ENCODE results near the gene DIP2A.

Gene DIP2A, protein sequence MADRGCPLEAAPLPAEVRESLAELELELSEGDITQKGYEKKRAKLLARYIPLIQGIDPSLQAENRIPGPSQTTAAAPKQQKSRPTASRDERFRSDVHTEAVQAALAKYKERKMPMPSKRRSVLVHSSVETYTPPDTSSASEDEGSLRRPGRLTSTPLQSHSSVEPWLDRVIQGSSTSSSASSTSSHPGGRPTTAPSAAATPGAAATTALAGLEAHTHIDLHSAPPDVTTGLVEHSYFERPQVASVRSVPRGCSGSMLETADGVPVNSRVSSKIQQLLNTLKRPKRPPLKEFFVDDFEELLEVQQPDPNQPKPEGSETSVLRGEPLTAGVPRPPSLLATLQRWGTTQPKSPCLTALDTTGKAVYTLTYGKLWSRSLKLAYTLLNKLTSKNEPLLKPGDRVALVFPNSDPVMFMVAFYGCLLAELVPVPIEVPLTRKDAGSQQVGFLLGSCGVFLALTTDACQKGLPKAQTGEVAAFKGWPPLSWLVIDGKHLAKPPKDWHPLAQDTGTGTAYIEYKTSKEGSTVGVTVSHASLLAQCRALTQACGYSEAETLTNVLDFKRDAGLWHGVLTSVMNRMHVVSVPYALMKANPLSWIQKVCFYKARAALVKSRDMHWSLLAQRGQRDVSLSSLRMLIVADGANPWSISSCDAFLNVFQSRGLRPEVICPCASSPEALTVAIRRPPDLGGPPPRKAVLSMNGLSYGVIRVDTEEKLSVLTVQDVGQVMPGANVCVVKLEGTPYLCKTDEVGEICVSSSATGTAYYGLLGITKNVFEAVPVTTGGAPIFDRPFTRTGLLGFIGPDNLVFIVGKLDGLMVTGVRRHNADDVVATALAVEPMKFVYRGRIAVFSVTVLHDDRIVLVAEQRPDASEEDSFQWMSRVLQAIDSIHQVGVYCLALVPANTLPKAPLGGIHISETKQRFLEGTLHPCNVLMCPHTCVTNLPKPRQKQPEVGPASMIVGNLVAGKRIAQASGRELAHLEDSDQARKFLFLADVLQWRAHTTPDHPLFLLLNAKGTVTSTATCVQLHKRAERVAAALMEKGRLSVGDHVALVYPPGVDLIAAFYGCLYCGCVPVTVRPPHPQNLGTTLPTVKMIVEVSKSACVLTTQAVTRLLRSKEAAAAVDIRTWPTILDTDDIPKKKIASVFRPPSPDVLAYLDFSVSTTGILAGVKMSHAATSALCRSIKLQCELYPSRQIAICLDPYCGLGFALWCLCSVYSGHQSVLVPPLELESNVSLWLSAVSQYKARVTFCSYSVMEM (N-terminal part only)

GRCh38 chr21:46458315-46459023, at the start of gene DIP2A:
Gene DIP2A, plus strand, starts transcription at chr21:46458891. Its CDS starts 241 bp downstream, at chr21:46459132.
- no peak for FAIRE-seq

- no peak for FAIRE-seq
These were observed 48.9 kb upstream of the DIP2A start for GRCh38 chr21:46409641-46410406.

- no peak for FAIRE-seq
These were observed 48.2 kb upstream of the DIP2A start for GRCh38 chr21:46410516-46410915.

- FAIRE-seq: no peak
These were observed 47.5 kb upstream of the DIP2A start for GRCh38 chr21:46411236-46411635.

- no peak for FAIRE-seq
These were observed 47.0 kb upstream of the DIP2A start for GRCh38 chr21:46411691-46412090.

- no peak for FAIRE-seq
These were observed 45.9 kb upstream of the DIP2A start for GRCh38 chr21:46412521-46413364.

GRCh38 chr21:46413365-46413696, 45.4 kb upstream of the DIP2A start:
- FAIRE-seq: no peak

DNA sequence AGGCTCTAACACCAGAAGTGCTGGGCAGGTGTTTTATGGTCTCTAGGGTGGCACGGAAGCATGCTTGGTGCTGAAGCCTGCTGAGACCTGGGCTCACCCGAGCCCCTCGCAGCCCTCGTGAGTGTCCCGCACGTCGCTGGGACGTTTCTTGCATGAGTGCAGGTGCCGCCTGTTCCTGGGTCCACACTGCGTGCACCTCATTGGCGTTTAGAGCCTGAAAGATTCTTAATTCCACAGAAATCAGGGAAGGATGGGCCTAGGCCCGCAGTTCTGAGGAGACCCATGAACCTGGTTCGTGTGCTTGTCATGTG, 43.8 kb upstream of the DIP2A start:
- FAIRE-seq: no peak

DNA sequence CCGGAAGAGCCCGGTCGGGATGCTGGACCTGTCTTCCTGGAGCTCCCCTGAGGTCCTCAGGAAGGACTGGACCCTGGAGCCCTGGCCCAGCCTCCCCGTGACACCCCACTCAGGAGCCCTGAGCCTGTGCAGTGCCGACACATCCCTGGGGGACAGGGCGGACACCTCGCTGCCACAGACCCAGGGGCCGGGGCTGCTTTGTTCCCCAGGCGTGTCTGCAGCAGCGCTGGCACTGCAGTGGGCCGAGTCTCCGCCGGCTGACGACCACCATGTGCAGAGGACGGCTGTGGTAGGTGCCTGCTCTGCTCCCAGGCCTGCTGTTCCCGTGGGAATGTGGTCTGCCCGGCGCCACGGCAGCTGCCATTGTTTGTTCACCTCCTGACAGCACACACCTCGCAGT, 42.1 kb upstream of the DIP2A start:
- FAIRE-seq: no peak

GRCh38 chr21:46418265-46418946, 40.3 kb upstream of the DIP2A start:
- FAIRE-seq: no peak

- no peak for FAIRE-seq
These were observed 38.2 kb upstream of the DIP2A start for GRCh38 chr21:46420241-46421190.

- FAIRE-seq: no peak
These were observed 37.4 kb upstream of the DIP2A start for GRCh38 chr21:46421191-46421750.

GRCh38 chr21:46421756-46422555, 36.7 kb upstream of the DIP2A start:
- FAIRE-seq: no peak

DNA sequence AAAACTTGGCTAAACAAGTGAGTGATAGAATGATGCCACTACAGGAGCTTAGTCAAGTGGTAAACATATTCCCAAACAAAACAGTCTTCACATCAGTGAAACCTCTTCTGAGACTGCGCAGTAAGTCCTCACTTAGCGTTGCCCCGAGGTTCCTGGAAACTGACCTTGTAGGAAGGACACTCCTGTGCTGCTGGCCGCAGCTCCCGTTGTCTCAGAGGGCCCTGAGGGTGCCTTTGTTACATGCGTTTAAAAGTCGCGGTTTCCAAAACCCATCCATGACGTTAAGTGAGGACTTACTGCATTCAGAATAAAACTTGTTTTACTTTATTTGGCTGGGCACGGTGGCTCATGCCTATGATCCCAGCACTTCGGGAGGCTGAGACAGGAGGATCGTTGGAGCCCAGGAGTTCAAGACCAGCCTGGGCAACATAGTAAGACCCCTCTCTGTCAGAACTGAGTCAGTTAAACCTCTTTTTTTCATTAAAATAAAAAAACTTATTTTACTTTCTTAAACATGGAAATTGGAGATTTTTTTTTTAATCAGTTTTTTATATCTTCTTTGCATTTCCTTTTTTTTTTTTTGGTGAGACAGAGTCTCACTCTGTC, 36.0 kb upstream of the DIP2A start:
- FAIRE-seq: no peak

GRCh38 chr21:46423546-46424038, 35.1 kb upstream of the DIP2A start:
- no peak for FAIRE-seq

DNA sequence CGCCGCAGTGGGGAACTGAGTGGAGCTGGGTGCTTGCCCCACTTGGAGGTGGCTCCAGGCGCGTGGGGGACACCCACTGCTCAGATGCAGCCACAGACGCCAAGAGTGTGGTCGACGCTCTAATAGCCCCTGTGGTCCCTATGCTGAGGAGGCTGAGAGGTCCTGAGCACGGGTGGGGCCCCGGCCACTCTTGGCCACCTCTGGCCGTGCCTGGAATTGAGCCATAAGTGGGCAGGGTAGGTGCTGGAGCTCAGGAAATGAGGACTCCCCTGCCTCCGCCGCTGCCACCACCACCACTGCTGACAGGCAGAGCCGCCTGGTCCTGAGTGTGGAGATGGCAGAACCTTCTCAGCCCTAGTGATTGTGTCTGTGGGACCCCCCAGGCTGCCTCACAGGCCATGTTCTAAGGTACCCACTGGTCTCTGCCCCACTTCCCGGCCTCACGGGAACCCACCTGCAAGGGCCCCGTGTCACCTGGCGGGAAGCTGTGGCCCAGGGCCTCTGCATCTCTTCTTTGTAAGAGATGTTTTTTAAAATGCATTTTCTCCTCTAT, 34.6 kb upstream of the DIP2A start:
- no peak for FAIRE-seq

GRCh38 chr21:46424621-46425020, 34.1 kb upstream of the DIP2A start:
- no peak for FAIRE-seq
